Effector CD4-positive, alpha-beta T cell (primary cell): ENCODE data around the gene MRFAP1.
"Not testable (repeated sequence)": the region's sequence is repeated elsewhere in the genome, so short reads cannot be mapped to it uniquely, and the experiment has no call there.

Experiments used
- DNase-seq: peaks from one replicate; pipeline ENCODE4 v3.0.0-alpha.2; 2020

MRFAP1 gene

DNA sequence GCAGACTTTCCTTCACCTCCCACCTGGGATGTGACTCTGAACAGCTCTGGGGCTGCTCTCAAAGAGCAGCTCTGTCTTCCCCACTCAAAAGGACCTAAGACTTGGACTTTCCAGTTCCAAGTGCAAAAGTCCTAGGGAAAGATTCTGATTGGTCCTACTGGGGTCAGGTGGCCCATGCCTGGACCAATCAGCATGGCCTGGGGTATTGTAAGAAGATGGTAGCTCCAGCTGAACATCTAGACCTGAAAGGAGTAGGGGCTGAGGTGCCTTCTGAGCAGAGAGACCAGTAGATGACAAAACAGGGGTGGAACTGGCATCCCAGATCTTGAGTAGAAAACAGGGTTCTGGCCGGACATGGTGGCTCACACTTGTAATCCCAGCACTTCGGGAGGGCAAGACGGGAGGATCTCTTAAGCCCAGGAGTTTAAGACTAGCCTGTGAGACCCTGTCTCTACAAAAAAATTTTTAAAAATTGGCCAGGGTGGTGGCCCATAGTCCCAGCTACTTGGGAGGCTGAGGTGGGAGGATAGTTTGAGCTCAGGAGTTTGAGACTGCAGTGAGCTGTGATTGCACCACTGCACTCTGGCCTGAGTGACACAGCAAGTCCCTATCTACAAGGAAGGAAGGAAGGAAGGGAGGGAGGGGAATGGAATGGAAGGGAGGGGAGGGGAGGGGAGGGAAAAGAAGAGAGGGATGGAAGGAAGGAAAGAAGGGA lies 27.4 kb upstream of the MRFAP1 start:
- no peak for DNase-seq

DNA sequence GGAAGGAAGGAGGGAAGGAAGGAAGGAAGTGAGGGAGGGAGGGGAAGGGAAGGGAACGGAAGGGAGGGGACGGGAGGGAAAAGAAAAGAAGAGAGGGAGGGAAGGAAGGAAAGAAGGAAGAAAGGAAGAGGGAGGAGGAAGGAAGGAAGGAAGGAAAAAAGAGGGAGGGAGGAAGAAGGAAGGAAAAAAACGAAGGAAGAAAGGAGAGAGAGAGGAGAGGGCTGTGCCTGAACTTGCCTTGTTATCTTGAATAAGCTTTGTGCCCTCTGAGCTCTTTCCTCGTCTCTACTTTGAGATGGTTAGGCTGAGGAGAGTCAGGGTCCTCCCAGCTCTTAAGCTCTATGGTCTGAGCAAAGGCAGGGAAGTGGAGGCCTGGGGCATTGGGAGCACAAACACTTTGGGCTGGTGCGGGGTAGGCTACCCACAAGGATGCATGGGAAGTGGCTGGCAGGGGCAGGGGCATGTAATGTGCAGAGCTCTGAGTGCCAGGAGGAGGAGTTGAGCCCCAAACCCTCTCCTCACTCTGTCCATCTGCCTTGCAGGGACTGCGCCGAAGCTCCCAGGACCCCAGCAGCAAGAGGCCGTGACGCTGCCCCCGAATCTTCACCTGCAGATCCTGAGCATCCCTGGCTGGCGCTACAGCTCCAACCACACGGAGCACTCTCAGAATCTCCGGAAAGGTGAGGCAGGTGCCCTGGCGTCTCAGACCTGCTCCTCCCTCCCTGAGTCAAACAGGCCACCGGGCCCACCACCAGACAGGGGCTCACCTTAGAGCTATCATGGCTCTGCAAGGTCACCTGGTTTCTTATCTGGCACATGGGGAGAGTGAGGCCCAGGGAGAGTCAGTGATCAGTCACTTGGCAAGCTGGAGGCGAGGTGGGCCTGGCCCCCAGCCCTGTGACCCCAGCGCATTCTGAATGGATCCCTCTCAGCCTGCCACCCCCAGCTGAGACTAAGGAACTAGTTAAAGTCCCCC lies 26.5 kb upstream of the MRFAP1 start:
- DNase-seq = no peak

DNA sequence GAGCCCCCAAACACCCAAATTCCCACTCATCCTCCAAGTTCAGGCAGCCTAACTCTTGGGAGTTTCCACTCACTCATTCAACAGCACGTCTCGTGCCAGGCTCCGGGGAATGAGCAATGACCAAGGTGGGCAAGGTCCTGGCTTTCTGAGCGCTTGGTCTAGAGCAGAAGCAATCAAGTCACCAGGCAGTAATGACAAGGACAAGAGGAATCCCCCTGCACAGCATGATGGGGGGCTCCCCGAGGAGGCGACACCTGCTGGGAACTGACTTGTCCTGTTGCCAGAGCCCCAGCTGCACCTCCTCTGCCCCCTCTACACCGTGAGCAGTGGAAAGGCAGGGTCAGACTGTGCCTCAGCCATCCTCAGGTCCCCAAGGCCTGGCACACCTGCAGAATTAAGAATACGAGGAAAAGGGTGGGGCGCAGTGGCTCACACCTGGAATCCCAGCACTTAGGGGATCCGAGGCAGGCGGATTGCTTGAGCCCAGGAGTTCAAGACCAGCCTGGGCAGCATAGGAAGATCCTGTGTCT lies 25.7 kb upstream of the MRFAP1 start:
- no peak for DNase-seq

DNA sequence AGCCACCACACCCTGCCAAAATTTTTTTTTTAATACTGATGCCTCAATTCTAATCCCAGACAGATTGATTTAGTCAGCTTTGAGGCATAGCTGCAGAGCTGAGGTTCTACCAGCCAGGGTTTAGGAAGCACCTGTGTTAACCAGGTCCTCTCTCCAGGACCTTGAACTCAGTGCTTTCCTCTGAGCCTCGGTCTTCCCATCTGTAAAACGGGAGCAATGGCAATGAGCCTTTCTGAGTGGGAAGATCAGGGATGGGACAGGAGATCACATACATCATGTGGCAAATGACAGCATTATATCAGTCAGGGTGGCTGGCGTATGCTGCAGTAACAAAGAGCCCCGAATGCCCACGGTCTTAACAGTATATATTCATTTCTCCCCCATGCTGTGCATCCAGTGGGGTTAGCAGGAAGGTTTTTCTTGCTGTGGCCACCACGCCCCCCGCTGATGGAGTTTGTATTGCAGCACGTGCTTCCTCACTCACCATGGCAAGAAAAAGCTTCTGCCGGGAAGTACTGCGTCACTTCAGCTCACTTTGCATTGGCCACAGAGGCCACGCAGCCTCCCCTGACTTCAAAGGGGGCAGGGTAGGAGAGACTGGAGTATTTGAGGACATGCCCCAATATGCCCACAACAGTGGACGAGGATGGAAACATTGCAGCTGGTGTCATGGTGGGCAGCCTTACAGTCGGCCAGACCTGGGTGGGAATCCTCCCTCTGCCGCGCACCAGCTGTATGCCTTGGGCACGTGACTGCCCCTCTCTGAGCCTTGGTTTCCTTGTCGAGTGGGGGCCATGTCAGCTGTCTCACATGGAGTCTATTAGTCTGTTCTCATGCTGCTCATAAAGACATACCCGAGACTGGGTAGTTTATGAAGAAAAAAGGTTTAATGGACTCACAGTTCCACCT lies 24.1 kb upstream of the MRFAP1 start:
- DNase-seq = no peak

DNA sequence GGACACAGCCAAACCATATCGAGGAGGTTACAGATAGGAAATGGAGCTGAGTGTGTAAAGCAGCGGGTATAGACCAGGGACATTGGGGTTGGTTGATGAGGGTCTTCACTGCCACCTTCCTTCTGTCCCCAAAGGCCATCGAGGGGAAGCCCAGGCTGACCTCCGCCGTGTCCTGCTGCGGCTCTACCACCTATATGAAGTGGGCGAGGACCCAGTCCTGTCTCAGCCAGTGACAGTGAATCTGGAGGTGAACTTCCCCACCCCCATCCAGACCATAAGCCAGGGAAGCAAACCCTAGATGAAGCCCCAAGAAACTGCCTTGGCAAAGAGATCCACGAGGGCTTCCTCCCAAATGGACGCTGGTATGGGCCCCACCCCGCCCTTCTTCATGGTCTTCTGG lies 23.2 kb upstream of the MRFAP1 start:
- DNase-seq = no peak

DNA sequence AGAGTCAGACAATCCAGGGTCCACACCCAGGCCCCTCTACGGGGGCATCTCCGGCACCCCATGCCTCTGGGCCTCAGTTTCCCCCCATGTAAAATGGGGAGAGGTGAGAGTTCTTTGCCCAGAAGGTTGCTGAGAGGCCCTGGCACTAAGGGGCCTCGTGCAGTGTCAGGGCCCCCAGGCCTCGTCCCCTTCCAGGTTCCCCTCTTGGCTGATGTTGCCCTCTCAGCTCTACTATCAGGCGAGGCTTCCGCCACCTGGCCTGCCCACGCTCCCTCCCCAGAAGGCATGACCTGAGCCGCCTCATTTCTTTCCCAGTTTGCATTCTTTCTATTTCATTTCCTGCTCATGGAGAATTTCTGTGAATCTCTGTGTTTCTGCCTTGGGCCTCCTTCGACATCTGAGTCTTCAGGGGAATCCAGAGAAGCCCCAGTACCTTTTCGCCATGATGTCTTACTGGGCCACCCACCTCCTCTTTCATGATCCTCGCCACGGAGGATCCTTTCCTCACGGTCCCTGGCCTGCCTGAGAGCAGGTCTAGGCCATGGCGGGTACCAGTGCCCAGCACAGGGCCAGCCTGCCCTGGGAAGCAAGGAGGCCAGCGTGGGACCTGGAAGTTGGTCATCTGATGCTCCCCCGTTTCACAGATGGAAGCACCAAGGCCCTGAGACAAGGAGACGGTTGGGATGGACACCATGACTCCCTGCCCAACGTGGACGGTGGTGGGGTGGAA lies 21.9 kb upstream of the MRFAP1 start:
- no peak for DNase-seq

DNA sequence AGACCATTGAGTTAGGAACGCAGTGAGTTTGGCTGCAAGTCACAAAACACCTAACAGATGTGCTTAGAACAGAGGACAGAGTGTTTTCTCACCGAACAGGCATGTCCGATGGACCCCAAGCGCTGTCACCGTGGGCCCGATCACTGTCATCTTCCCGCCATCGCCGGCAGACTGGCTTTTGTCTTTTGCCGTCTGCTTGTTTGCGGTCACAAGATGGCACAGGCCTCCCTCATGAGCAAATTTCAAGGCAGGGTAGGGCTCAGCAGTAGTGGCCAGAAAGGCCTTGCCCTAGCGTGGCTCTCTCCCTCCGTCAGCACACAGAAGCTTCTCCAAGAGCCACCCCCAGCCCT lies 21.4 kb upstream of the MRFAP1 start:
- DNase-seq = no peak

DNA sequence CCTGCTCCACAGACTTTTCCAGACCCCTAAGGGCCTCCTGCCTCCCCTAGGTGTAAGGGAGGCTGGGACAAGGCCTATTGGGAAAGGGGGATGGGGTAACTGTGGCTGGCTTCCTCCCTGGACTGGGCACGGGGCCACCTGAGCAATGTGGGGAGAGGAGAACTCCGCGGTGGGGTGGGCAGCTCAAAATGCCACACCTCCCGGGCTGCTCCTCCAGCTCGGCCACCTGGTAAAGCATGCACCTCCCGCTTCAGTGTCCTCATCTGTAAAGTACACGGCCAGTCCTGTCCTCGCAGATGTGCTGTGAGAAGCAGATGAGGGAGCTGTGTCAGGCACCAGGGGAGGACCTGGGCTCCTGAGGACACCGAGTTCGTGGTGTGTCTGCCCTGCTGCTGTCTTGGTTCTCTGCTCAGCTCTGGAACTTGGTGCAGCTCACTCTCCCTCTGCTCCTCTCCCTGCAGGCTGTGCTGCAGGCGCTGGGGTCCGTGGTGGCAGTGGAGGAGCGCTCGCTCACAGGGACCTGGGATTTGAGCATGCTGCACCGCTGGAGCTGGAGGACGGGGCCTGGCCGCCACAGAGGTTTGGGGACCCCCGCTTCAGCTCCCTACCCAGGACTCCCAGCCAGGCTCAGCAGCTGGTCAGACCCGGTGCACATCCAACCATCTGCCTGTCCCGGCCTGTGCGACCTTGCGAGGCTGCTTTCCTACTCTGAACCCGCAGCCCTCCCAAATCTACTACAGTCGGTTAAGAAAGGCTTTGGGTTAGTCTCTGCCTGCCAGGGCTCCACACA lies 20.8 kb upstream of the MRFAP1 start:
- no peak for DNase-seq

DNA sequence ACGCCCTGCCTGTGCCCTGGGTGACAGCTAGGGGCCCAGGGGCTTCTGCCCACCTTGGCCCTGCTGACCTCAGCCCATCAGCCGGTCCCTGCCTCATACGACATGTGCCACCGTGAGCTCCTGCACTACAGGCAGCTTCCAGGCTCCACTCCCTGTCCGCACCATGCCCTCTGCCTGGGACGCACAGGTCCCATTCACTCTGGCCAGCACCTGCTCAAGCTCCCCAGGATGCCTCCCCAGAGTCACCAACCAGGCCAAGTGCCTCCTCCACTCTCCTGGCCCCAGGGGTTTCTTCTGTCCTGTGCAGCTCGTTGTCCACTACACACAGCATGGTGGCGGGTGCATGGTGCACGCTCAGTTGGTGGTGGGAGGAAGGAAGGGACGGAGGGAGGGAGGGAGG lies 20.2 kb upstream of the MRFAP1 start:
- no peak for DNase-seq

DNA sequence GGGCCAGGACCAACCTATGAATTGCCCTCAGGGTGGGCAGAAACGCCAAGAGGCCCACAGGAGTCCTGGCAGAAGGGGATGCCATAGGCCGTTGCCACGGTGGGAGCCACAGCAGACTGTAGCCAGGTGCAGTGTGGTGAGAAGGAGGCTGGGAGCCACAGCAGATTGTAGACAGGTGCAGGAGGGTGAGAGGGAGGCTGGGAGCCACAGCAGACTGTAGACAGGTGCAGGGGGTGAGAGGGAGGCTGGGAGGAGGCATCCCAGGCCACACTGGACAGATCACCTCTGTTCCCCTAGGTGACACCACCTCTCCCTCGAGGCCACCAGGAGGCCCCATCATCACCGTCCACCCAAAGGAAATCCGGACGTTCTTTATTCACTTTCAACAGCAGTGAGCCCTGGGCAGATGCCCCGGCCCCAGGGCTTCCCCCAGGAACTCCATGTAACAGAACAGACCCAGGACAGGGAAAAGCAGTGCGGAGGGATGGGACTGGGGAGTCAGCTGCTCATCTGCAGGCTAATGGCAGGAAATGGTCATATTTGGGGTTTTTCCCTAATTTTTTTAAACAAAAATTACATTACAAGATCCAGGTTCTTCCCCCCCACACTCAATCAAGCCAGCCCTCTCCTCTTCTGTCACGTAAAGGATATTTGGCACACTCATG lies 19.5 kb upstream of the MRFAP1 start:
- DNase-seq = no peak

DNA sequence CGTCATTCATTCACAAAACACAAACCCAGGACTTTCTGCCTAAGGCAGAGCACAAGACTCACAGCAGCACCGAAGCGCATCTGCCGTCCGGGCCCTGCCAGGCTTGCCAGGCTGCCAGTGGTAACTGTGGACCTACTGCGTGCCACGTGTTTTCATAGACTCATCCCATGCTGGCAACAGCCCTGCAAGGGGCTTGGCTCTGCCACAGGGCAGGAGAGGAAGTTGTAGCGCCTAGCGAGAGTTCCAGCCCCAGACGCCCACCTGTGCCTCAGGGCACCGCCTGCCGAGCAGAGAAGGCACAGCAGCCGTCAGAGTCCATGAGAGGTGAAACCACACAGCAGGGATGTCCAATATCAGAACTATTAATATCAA lies 18.9 kb upstream of the MRFAP1 start:
- no peak for DNase-seq

DNA sequence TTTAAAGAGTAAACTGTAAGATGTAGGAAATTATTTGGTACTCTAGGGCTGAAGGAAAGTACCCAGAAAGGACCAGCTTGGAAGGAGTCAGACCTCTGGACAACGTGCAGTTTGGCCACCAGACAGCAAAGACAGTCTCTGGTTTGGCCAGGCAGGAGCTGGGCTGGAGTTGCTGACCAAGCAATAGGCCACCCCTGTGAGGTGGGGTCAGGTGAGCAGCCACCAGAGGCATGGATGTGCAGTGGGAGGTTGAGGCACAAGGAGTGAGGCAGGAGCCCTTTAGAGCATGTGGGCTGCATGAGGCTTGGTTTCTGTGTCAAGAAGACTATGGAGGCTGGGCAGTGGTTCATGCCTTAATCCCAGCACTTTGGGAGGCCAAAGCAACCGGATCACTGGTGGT lies 17.7 kb upstream of the MRFAP1 start:
- DNase-seq = no peak

DNA sequence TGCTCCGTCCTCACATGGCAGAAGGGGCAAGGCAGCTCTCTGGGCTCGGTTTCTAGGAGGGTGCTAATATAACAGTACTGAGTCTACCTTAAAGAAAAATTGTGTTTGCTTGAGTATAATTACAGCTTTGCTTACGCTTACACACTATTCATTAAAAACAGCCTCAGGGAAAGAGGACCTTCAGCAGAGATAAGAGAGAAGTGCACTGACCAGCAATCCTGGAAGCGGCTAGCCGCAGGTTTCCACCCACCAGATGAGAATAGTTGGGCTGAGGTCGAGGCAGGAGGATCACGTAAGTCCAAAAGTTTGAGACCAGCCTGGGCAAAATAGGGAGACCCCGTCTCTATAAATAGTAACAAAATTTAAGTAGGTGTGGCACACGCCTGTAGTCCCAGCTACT lies 15.2 kb upstream of the MRFAP1 start:
- no peak for DNase-seq

DNA sequence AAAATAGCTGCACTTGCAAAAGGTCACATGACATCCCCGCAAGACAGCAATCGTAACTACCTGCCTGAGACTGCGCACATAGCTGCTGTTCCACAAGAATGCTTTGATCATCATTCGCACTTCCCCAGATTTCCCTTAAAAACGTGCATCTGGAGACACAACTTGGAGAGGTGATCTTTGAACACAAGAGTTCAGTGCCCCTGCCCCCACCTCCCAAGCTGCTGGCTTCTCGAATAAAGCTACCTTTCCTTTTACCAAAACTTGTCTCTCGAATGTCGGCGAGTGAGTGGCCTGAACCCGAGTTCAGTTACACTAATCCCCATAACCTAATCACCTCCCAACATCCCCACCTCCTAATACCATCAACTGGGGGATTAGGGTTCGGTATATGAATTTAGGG lies 14.4 kb upstream of the MRFAP1 start:
- DNase-seq = no peak

DNA sequence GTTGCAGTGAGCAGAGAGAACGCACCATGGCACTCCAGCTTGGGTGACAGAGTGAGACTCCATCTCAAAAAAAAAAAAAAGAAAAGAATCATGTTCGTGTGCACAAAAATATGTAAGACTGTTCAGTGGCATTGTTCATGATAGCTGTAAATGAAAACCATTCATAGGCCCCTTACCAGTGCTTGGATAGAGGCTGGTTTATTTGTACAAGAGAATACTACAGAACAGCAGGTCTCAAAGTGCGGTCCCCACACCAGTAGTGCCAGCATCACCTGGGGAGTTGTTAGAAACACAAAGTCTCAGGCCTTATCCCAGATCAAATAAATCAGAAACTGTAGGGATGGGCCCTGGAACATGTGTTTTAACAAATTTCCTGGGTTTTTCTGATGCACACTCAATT lies 12.7 kb upstream of the MRFAP1 start:
- DNase-seq = no peak

DNA sequence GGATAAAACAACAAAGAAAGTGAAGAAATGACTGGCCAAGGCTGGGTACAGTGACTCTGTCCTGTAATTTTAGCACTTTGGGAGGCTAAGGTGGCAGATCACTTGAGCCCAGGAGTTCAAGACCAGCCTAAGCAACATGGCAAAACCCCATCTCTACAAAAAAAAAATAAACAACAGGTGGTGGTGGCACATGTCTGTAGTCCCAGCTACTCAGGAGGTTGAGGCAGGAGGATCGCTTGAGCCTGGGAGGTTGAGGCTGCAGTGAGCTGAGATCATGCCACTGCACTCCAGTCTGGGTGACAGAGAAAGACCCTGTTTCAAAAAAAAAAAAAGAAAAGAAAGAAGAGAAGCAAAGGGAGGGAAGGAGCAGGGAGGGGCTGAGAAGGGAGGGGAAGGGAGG lies 12.0 kb upstream of the MRFAP1 start:
- DNase-seq = not testable (repeated sequence)

DNA sequence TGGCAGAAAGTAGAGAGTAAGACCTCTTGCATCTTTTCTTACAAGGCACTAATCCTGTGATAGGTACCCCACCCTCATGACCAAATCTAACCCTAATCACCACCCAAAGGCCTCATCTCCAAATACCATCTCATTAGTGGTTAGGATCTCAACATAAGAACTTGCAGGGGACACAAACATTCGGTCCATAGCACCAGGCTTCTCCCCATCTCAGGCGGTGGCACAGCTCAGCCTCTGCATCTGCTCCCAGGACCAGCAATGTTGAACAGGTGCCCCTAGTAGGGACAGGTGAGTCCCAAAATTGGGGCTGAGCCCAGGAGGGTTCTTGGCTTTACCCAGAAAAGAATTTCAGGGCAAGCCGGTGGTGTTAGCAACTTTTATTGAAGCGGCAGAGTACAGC lies 8.4 kb upstream of the MRFAP1 start:
- DNase-seq = no peak

DNA sequence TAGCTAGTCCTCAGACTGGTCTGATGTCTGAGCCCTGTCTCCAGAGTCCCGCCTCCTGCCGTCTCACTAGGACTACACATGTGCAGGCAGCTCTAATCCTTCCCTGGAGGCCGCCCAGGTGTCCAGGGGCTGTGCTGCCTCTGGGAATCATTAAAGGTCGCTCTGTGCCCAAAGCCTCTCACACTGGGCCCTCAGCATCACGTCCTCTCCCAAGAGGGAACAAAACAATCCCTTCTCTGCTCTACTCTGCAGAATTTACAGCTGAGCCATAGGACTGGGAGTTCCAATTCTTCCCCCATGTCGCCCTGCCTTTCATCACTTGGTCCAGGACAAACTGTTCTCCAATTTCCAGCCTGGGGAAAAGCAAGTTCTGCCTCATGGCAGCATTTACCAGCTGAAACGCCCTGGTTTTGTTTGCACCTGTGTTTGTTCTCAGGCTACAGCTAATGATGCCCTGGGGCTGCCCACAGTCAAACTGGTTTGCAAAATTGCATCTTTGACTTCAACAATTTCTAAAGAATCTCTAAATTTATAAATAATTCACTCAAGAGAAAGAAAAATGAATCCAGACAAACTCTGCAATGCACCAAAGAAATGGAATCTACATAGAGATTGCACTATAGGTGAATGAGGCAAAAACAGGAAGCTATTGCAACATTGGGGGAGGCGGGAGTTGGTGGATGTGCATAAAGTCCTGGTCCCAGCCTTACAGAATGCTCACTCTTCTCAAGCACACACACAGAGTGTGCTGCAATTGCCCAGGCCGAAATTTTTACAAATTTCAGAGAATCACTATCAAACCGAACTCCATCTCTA lies 7.2 kb upstream of the MRFAP1 start:
- no peak for DNase-seq

DNA sequence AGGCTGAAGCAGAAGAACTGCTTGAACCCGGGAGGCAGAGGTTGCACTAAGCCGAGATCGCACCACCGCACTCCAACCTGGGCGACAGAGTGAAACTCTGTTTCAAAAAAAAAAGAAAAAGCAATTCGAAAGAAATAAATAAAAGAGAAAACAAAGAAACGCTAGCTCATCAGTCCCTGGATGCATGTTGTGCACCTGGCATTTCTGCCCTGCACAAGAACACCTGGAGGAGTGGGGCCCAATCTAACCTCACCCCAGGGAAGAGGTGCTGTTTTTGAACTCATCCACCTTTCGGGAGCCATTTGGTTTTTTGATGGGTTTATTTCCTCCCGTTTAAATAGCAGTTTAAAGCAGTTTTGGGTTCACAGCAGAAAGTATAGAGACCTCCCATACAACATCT lies 5.7 kb upstream of the MRFAP1 start:
- no peak for DNase-seq

DNA sequence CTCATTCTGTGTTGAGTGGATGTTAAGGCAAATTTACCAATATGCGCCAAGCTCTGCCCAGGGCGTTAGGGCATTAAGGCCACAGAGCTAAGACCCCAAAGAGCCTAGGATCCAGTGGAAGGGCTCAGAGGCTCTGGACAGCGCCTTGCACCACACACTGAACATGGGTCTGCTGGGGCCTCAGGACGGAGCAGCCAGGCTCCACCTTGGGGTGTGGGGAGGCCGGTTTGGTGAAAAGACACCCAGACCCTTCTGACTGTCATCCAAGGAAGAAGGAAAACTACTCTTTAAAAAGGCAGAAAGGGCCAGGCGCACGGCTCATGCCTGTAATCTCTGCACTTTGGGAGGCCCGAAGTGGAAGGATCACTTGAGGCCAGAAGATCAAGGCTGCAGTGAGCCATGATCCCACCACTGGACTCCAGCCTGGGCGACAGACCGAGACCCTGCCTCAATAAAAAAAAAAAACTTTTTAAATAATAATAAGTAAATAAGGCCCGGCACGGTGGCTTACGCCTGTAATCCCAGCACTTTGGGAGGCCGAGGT lies 1.3 kb upstream of the MRFAP1 start:
- no peak for DNase-seq
